Gastroesophageal sphincter (tissue), 4 donors: ENCODE data around the gene PHF2. TPM values are rescaled to one million over a fixed set of nuclear protein-coding genes. Genes with fewer than 3 reads are reported as not detected.

Experiments
- ATAC-seq: fragments of 150-250 bp; one replicate; pipeline ENCODE4 v1.9.1; 2016; ENCODE audit warnings: mild to moderate bottlenecking, moderate library complexity
- H3K27ac ChIP-seq, 4 donors: fragments of 200-600 bp; sonication (generic) in 3 of 4; 1 replicate in 3 of 4; 2 replicates in 1 of 4; pipeline ENCODE4 v1.5.1; 2016 to 2019
- H3K27me3 ChIP-seq: fragments of 200-600 bp; sonication (generic); one replicate; pipeline ENCODE4 v1.5.1; 2019
- H3K36me3 ChIP-seq, 2 donors: fragments of 200-600 bp; sonication (generic); one replicate each; pipeline ENCODE4 v1.5.1; 2019; ENCODE audit warnings: control low read depth in 1 of 2
- H3K4me1 ChIP-seq, 3 donors: fragments of 200-600 bp; sonication (generic); 1 replicate in 2 of 3; 2 replicates in 1 of 3; pipeline ENCODE4 v1.5.1; 2016 to 2019; ENCODE audit warnings: control low read depth in 2 of 3
- H3K4me3 ChIP-seq, 2 donors: fragments of 200-600 bp; sonication (generic); one replicate each; pipeline ENCODE4 v1.5.1; 2019; ENCODE audit warnings: mild to moderate bottlenecking in 1 of 2, moderate library complexity in 1 of 2
- H3K9me3 ChIP-seq, 3 donors: fragments of 200-600 bp; sonication (generic); one replicate each; pipeline ENCODE4 v1.5.1; 2017 to 2019; ENCODE audit warnings: control low read depth in 2 of 3
- CTCF ChIP-seq, 4 experiments: fragments of 200-600 bp in 2 of 4; fragments of 450-650 bp in 2 of 4; sonication (generic) in 1 of 4; IDR thresholded peaks; one replicate each; pipeline ENCODE4 v1.5.1; 2017 to 2019; ENCODE audit warnings: antibody characterized with exemption in 4 of 4, mild to moderate bottlenecking in 2 of 4, moderate library complexity in 2 of 4
- EP300 ChIP-seq: sonication (generic); formaldehyde crosslinking; IDR thresholded peaks from one replicate; pipeline ENCODE4 v1.6.1; 2017; ENCODE audit warnings: antibody characterized with exemption, mild to moderate bottlenecking
- POLR2A ChIP-seq, 2 donors: fragments of 450-650 bp; IDR thresholded peaks; one replicate each; pipeline ENCODE4 v1.6.1; 2017; ENCODE audit warnings: antibody characterized with exemption in 2 of 2, mild to moderate bottlenecking in 2 of 2, moderate library complexity in 1 of 2
- POLR2AphosphoS5 ChIP-seq: sonication (generic); formaldehyde crosslinking; IDR thresholded peaks from one replicate; pipeline ENCODE4 v1.6.1; 2017; ENCODE audit warnings: antibody characterized with exemption
- WGBS, 2 donors: methylation state at CpG; one replicate each; pipeline ENCODE4 v1.1.5; 2018; ENCODE audit warnings: low coverage in 1 of 2; 5-methylcytosine and 5-hydroxymethylcytosine counted together
- total RNA-seq, 4 donors: library from RNA; depleted of rRNA; stranded (reverse); fragments of >200 nt; gene quantifications; one replicate each; pipeline ENCODE4 v1.1.0, GENCODE V29; 2016

PHF2 gene
- total RNA-seq, 4 donors from 2014 or later, result 37.2 to 51.2 (median 39.2) TPM

GRCh38 chr9:93702261-93702660, 125.9 kb downstream of the PHF2 start:
- no peaks in the 10 kb centered on the region for H3K4me1 ChIP-seq
- 42 to 56% methylated on average over 3 to 4 of the region's 7 CpGs for WGBS, 2 donors
- no peak overlapping the region for H3K4me3 ChIP-seq
- peaks cover 0 to 37% (median 0%) of the 10 kb centered on the region in 3 donors for H3K9me3 ChIP-seq
- no peak for TF ChIP-seq POLR2AphosphoS5
- ATAC-seq, result no peak
- H3K27me3 ChIP-seq, result no peaks in the 10 kb centered on the region
- no peak overlapping the region for H3K27ac ChIP-seq
- no peaks in the 10 kb centered on the region for H3K36me3 ChIP-seq

- Histone ChIP-seq H3K27ac (no peak overlapping the region), H3K36me3 (no peaks in the 10 kb centered on the region), H3K27me3 (no peaks in the 10 kb centered on the region), H3K4me1 (peaks cover 0 to 3% (median 0%) of the 10 kb centered on the region in 3 donors), H3K9me3 (peaks cover 0 to 18% (median 0%) of the 10 kb centered on the region in 3 donors), H3K4me3 (no peak overlapping the region)
- WGBS, 2 donors, result no CpG with 5 or more reads among the region's 8 CpGs
- TF ChIP-seq POLR2A (IDR thresholded peaks at IDR 0.05) (no peak), POLR2AphosphoS5 (no peak), CTCF (IDR thresholded peaks at IDR 0.05) (no peak), EP300 (no peak)
- no peak for ATAC-seq
Measured at GRCh38 chr9:93708289-93708986, 132.1 kb downstream of the PHF2 start.

- Histone ChIP-seq H3K36me3 (no peaks in the 10 kb centered on the region), H3K9me3 (peaks cover 0 to 13% (median 0%) of the 10 kb centered on the region in 3 donors), H3K4me1 (peaks cover 0 to 3% (median 0%) of the 10 kb centered on the region in 3 donors), H3K27me3 (no peaks in the 10 kb centered on the region), H3K27ac (no peak overlapping the region), H3K4me3 (no peak overlapping the region)
- no peak for ATAC-seq
- no peak for TF ChIP-seq POLR2AphosphoS5
- TF ChIP-seq POLR2A (IDR thresholded peaks at IDR 0.05), result no peak
- no peak for TF ChIP-seq CTCF (IDR thresholded peaks at IDR 0.05)
- 95% methylated on average over 2 of the region's 2 CpGs; no CpG with 5 or more reads in 1 of the 2 donors for WGBS, 2 donors
Measured at GRCh38 chr9:93708987-93709302, 132.6 kb downstream of the PHF2 start.

GRCh38 chr9:93709600-93710369, 133.4 kb downstream of the PHF2 start:
- Histone ChIP-seq H3K4me3 (no peak overlapping the region), H3K27me3 (no peaks in the 10 kb centered on the region), H3K27ac (no peak overlapping the region), H3K4me1 (peaks cover 0 to 3% (median 0%) of the 10 kb centered on the region in 3 donors), H3K36me3 (no peaks in the 10 kb centered on the region), H3K9me3 (peaks cover 0 to 8% (median 0%) of the 10 kb centered on the region in 3 donors)
- no peak for TF ChIP-seq POLR2A (IDR thresholded peaks at IDR 0.05)
- TF ChIP-seq EP300, result no peak
- no peak for TF ChIP-seq POLR2AphosphoS5
- TF ChIP-seq CTCF (IDR thresholded peaks at IDR 0.05), result no peak
- 80% methylated on average over 1 of the region's 2 CpGs; no CpG with 5 or more reads in 1 of the 2 donors for WGBS, 2 donors
- no peak for ATAC-seq

- H3K27me3 ChIP-seq, result no peaks in the 10 kb centered on the region
- TF ChIP-seq POLR2AphosphoS5, result no peak
- no peak for TF ChIP-seq POLR2A (IDR thresholded peaks at IDR 0.05)
- TF ChIP-seq CTCF (IDR thresholded peaks at IDR 0.05), result no peak
- TF ChIP-seq EP300, result no peak
- H3K27ac ChIP-seq, result no peak overlapping the region
- H3K4me3 ChIP-seq, result no peak overlapping the region
- peaks cover 0 to 9% (median 0%) of the 10 kb centered on the region in 3 donors for H3K9me3 ChIP-seq
- peaks cover 0 to 3% (median 0%) of the 10 kb centered on the region in 3 donors for H3K4me1 ChIP-seq
- 83 to 86% methylated on average over 3 to 4 of the region's 6 CpGs for WGBS, 2 donors
- no peaks in the 10 kb centered on the region for H3K36me3 ChIP-seq
- ATAC-seq, result no peak
Measured at GRCh38 chr9:93710370-93710723, 134.0 kb downstream of the PHF2 start.
